ENCODE results near the gene SHTN1.

The SHTN1 gene

DNA sequence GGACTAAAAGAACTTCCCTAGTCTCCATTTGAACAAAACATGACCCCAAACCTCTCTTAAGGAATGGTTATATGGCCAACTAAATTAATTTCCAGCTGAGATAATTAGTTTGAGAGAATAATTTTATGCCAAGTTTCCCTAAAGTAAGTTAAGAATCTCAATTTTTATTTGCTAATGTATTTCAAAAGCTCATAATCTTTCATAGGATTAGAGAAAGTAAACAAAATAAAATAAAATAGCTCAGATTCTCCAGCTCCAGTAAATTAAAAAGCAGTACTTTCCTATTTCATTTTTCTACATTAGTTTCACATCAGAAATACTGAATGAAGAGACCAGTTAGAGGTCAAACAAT, 111.3 kb downstream of the SHTN1 start:
- Histone ChIP-seq H3K4me3 (replicated peaks; ENCODE audit: insufficient read depth, low read length) (no peak overlapping the region), H3K27ac (replicated peaks) (no peak overlapping the region), H3K27me3 (ENCODE audit: insufficient read depth, poor library complexity, severe bottlenecking) (peaks cover 11% of the 10 kb centered on the region)
- no peak for DNase-seq (ENCODE audit: low read depth in 1 of 2, low spot score in 1 of 2)
- no peak for TF ChIP-seq GABPA (IDR thresholded peaks at IDR 0.05; ENCODE audit: low read depth)
- TF ChIP-seq, protein P1, sequence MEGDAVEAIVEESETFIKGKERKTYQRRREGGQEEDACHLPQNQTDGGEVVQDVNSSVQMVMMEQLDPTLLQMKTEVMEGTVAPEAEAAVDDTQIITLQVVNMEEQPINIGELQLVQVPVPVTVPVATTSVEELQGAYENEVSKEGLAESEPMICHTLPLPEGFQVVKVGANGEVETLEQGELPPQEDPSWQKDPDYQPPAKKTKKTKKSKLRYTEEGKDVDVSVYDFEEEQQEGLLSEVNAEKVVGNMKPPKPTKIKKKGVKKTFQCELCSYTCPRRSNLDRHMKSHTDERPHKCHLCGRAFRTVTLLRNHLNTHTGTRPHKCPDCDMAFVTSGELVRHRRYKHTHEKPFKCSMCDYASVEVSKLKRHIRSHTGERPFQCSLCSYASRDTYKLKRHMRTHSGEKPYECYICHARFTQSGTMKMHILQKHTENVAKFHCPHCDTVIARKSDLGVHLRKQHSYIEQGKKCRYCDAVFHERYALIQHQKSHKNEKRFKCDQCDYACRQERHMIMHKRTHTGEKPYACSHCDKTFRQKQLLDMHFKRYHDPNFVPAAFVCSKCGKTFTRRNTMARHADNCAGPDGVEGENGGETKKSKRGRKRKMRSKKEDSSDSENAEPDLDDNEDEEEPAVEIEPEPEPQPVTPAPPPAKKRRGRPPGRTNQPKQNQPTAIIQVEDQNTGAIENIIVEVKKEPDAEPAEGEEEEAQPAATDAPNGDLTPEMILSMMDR (IDR thresholded peaks at IDR 0.05; ENCODE audit: insufficient read depth, low read length): no peak
- no peak for TF ChIP-seq SPI1 (IDR thresholded peaks at IDR 0.05; ENCODE audit: borderline replicate concordance, low read depth)
- TF ChIP-seq POLR2AphosphoS5 (IDR thresholded peaks at IDR 0.05; ENCODE audit: low read depth): no peak
- TF ChIP-seq, protein P2, sequence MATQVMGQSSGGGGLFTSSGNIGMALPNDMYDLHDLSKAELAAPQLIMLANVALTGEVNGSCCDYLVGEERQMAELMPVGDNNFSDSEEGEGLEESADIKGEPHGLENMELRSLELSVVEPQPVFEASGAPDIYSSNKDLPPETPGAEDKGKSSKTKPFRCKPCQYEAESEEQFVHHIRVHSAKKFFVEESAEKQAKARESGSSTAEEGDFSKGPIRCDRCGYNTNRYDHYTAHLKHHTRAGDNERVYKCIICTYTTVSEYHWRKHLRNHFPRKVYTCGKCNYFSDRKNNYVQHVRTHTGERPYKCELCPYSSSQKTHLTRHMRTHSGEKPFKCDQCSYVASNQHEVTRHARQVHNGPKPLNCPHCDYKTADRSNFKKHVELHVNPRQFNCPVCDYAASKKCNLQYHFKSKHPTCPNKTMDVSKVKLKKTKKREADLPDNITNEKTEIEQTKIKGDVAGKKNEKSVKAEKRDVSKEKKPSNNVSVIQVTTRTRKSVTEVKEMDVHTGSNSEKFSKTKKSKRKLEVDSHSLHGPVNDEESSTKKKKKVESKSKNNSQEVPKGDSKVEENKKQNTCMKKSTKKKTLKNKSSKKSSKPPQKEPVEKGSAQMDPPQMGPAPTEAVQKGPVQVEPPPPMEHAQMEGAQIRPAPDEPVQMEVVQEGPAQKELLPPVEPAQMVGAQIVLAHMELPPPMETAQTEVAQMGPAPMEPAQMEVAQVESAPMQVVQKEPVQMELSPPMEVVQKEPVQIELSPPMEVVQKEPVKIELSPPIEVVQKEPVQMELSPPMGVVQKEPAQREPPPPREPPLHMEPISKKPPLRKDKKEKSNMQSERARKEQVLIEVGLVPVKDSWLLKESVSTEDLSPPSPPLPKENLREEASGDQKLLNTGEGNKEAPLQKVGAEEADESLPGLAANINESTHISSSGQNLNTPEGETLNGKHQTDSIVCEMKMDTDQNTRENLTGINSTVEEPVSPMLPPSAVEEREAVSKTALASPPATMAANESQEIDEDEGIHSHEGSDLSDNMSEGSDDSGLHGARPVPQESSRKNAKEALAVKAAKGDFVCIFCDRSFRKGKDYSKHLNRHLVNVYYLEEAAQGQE (IDR thresholded peaks at IDR 0.05; ENCODE audit: insufficient replicate concordance, low read depth): no peak

DNA sequence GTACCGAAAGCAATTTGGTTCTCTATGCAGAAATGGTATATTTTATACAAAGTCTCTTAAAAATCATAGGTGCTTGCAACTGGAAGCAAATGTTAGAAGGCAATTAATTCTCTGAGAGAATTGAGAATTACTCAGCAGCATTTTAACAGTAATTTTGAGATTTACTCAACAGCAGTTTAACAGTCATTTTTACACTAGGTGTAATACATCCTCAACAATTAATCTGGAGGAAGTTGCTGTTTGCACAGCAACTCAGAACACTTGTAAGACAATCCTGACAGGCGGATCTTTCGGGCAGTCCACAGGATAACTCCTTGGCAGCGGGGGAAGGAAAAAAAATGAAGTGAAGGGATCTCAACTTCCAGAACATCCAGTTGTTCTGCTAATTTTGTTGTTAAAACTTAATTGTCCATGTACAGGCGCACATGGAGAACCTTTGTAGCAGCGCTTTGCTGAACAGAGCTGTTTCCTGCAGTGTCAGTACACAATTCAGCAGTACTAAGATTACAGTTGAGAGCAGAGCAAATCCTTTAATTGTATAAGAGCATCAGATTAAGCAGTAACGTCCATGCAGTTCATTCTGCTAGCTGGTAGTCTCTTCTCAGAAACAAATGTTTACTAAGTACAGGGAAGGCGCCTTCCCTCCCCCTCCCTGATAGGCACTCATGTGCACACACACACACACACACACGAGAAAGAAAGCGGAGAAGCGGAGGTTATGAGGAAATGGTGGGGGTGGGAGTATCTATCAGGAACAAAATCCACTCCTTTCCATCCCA, 111.9 kb downstream of the SHTN1 start:
- no peak for DNase-seq (ENCODE audit: low read depth in 1 of 2, low spot score in 1 of 2)
- no peak overlapping the region for H3K27ac ChIP-seq (replicated peaks)

GRCh38 chr10:116891208-116891607, 113.8 kb downstream of the SHTN1 start:
- H3K4me3 ChIP-seq (replicated peaks; ENCODE audit: insufficient read depth, low read length): no peak overlapping the region
- TF ChIP-seq, protein P2 (IDR thresholded peaks at IDR 0.05; ENCODE audit: insufficient replicate concordance, low read depth): no peak
- no peak overlapping the region for H3K27ac ChIP-seq (replicated peaks)
- H3K27me3 ChIP-seq (ENCODE audit: insufficient read depth, poor library complexity, severe bottlenecking): peaks cover 11% of the 10 kb centered on the region
- DNase-seq (ENCODE audit: low read depth in 1 of 2, low spot score in 1 of 2): no peak

More for the DNA sequence above, 111.9 kb downstream of the SHTN1 start:
- H3K27me3 ChIP-seq (ENCODE audit: insufficient read depth, poor library complexity, severe bottlenecking): peaks cover 11% of the 10 kb centered on the region
- no peak for TF ChIP-seq POLR2AphosphoS5 (IDR thresholded peaks at IDR 0.05; ENCODE audit: low read depth)
- no peak for TF ChIP-seq GABPA (IDR thresholded peaks at IDR 0.05; ENCODE audit: low read depth)
- TF ChIP-seq, protein P2 (IDR thresholded peaks at IDR 0.05; ENCODE audit: insufficient replicate concordance, low read depth): no peak
- no peak for TF ChIP-seq SPI1 (IDR thresholded peaks at IDR 0.05; ENCODE audit: borderline replicate concordance, low read depth)
- TF ChIP-seq, protein P1 (IDR thresholded peaks at IDR 0.05; ENCODE audit: insufficient read depth, low read length): no peak
- no peak overlapping the region for H3K4me3 ChIP-seq (replicated peaks; ENCODE audit: insufficient read depth, low read length)
